ENCODE data around the gene RNF166. TPM values are rescaled to one million over a fixed set of nuclear protein-coding genes. Genes with fewer than 3 reads are reported as not detected.

RNF166 gene
- total and polyA plus RNA-seq, 2 donors from 2014 or later, result 16.3 to 31.4 TPM

DNA sequence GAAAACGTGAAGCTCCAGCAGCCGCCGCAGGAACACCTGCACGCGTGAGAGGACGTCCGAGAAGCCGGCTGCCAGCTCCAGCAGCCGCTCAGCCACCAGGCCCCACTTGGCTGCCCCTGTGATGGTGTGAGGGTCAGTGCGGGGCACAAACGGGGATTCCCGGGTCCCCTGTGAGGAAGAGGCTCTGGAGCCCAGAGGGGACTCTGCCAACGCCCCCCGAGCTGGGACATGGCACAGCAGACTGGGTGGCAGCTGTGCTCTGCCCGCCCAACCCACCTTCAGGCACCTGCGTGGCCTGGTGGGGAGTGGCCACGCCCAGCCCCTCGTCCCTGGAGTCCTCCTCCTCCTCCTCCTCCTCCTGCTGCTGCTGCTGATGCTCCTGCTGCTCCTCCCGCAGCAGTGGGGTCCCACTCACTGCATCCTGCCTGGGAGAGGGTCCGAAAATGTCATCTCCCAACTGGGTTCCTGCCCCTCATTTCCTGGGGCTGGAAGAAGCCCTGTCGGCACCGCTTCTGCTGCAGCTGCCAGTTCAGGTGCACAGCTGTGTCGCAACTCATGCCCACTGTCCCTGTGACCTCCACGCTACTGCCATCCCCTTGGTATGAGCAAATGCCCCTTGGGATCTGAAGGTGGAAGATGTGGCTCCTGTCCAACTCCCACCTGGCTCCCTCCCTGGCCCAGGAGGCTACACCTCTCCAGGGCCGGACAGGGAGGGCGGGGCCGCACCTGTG, 27.6 kb upstream of the RNF166 start:
- no peaks in the 10 kb centered on the region for H3K9me3 ChIP-seq (ENCODE audit: control insufficient read depth in 2 of 3, insufficient read depth in 1 of 3, low read length in 3 of 3)
- no peaks in the 10 kb centered on the region for H3K27me3 ChIP-seq (ENCODE audit: control insufficient read depth, insufficient read depth, low read length)
- intact Hi-C loops (cut with DNase I), result no loop called here
- peaks cover 0 to 6% (median 0%) of the 10 kb centered on the region in 3 donors for H3K4me1 ChIP-seq (ENCODE audit: control insufficient read depth in 2 of 3, insufficient read depth in 2 of 3, low read depth in 1 of 3, low read length in 3 of 3)
- H3K4me3 ChIP-seq (ENCODE audit: low read length in 3 of 3), result no peak overlapping the region
- no peak for FAIRE-seq
- TF ChIP-seq, protein P1, sequence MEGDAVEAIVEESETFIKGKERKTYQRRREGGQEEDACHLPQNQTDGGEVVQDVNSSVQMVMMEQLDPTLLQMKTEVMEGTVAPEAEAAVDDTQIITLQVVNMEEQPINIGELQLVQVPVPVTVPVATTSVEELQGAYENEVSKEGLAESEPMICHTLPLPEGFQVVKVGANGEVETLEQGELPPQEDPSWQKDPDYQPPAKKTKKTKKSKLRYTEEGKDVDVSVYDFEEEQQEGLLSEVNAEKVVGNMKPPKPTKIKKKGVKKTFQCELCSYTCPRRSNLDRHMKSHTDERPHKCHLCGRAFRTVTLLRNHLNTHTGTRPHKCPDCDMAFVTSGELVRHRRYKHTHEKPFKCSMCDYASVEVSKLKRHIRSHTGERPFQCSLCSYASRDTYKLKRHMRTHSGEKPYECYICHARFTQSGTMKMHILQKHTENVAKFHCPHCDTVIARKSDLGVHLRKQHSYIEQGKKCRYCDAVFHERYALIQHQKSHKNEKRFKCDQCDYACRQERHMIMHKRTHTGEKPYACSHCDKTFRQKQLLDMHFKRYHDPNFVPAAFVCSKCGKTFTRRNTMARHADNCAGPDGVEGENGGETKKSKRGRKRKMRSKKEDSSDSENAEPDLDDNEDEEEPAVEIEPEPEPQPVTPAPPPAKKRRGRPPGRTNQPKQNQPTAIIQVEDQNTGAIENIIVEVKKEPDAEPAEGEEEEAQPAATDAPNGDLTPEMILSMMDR (IDR thresholded peaks at IDR 0.05; ENCODE audit: borderline replicate concordance, extremely low read depth, insufficient read depth), result no peak
- H3K27ac ChIP-seq (ENCODE audit: low read depth in 2 of 2, low read length in 2 of 2), result no peak overlapping the region
- DNase-seq, result no peak
- no peak overlapping the region for H3K9ac ChIP-seq (ENCODE audit: low read length in 3 of 3)
- peaks cover 0 to 19% (median 18%) of the 10 kb centered on the region in 3 donors for H3K36me3 ChIP-seq (ENCODE audit: control insufficient read depth in 2 of 3, insufficient read depth in 3 of 3, low read length in 3 of 3)

DNA sequence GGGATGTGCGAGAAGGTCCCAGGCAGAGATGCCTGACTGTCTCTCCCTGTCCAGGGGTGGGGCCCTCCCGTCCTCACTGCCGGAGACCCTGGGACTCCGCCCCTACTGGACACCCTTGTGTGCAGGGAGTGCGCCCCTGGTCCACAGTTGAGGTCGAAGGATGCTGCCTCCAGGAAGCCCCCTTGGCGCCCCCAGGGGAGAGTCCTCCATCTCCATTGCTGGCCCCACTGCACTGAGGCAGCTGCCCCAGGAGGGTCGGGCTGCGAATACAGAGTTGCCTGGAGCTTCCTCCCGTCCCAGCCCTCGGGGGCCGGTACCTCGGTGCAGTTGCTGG, 26.7 kb upstream of the RNF166 start:
- H3K4me1 ChIP-seq (ENCODE audit: control insufficient read depth in 2 of 3, insufficient read depth in 2 of 3, low read depth in 1 of 3, low read length in 3 of 3), result no peaks in the 10 kb centered on the region
- no peak overlapping the region for H3K4me3 ChIP-seq (ENCODE audit: low read length in 3 of 3)
- FAIRE-seq, result no peak
- H3K27ac ChIP-seq (ENCODE audit: low read depth in 2 of 2, low read length in 2 of 2), result no peak overlapping the region
- intact Hi-C loops (cut with DNase I), result no loop called here
- H3K27me3 ChIP-seq (ENCODE audit: control insufficient read depth, insufficient read depth, low read length), result no peaks in the 10 kb centered on the region
- H3K9me3 ChIP-seq (ENCODE audit: control insufficient read depth in 2 of 3, insufficient read depth in 1 of 3, low read length in 3 of 3), result no peaks in the 10 kb centered on the region
- no peak overlapping the region for H3K9ac ChIP-seq (ENCODE audit: low read length in 3 of 3)
- DNase-seq, result no peak
- peaks cover 0 to 19% (median 18%) of the 10 kb centered on the region in 3 donors for H3K36me3 ChIP-seq (ENCODE audit: control insufficient read depth in 2 of 3, insufficient read depth in 3 of 3, low read length in 3 of 3)
- TF ChIP-seq, protein P1 (IDR thresholded peaks at IDR 0.05; ENCODE audit: borderline replicate concordance, extremely low read depth, insufficient read depth), result no peak

DNA sequence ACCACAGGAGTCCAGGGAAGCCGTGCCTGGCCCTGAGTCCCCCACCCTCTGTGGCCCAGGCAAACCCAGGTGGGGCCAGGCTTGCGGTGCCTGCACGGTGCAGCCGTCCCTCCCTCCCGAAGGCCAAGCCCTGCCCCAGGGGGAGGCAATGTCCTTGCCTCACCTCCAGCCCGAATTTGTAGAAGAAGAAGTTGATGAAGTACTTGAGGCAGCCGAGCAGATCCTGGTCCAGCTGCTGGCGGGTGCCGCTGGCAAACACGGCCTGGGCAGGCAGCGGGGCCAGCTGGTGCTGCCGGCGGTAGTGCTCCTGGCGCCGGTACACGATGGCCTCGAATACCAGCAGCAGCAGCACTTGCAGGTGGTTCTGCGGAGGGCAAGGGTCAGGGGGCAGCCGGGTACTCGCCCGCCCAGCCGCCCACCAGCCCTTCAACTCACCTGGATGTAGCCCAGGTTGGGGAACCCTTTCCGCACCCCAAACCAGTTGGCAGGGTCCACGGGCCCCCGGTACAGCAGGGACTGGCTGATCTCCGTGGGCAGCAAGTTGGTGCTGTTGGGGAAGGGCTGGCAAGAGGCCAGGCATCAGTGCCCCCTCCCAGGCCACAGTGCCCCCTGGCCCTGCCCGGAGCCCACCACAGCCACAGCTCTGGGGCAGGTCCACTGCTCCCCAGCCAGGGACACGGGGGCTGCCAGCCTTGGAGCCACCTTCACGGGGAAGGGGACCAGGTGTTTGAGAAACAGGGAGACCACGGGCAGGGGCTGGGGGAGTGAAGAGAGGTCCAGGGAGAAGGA, 26.2 kb upstream of the RNF166 start:
- H3K27me3 ChIP-seq (ENCODE audit: control insufficient read depth, insufficient read depth, low read length), result no peaks in the 10 kb centered on the region
- DNase-seq (no peak), FAIRE-seq (no peak)
- intact Hi-C loops (cut with DNase I), result no loop called here
- H3K27ac ChIP-seq (ENCODE audit: low read depth in 2 of 2, low read length in 2 of 2), result no peak overlapping the region
- H3K4me1 ChIP-seq (ENCODE audit: control insufficient read depth in 2 of 3, insufficient read depth in 2 of 3, low read depth in 1 of 3, low read length in 3 of 3), result no peaks in the 10 kb centered on the region
- no peak overlapping the region for H3K9ac ChIP-seq (ENCODE audit: low read length in 3 of 3)
- H3K36me3 ChIP-seq (ENCODE audit: control insufficient read depth in 2 of 3, insufficient read depth in 3 of 3, low read length in 3 of 3), result peaks cover 0 to 19% (median 18%) of the 10 kb centered on the region in 3 donors
- TF ChIP-seq, protein P1 (IDR thresholded peaks at IDR 0.05; ENCODE audit: borderline replicate concordance, extremely low read depth, insufficient read depth), result no peak
- H3K4me3 ChIP-seq (ENCODE audit: low read length in 3 of 3), result no peak overlapping the region
- no peaks in the 10 kb centered on the region for H3K9me3 ChIP-seq (ENCODE audit: control insufficient read depth in 2 of 3, insufficient read depth in 1 of 3, low read length in 3 of 3)
